GM21515 (cell line): Measurements from ENCODE around the gene ZIM2.

ENCODE experiments used
- ATAC-seq: cut with Tn5 transposase; IDR thresholded peaks from one replicate; pipeline ENCODE4 v1.9.1; 2021; ENCODE audit not compliant: unreplicated experiment

The ZIM2 gene

DNA sequence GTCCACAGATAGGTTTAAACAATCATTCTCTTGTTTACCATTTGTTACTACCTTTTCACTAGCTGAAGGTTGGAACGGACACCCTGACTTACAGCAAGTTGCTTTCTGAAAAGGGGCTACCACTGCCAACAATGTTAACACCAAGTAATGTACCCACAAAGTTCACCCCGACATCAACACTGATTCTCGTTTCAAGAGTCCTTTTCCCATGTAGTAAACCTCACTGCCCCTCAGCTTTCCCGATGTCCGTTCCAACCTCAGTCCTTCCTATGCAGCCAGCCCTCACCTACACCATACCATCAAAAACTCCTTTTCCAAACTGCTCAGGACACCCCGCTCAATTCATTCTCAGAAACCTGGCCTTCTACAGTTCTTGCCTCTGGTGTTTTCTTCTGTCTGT is 29.0 kb downstream of the ZIM2 start:
- ATAC-seq = no peak

DNA sequence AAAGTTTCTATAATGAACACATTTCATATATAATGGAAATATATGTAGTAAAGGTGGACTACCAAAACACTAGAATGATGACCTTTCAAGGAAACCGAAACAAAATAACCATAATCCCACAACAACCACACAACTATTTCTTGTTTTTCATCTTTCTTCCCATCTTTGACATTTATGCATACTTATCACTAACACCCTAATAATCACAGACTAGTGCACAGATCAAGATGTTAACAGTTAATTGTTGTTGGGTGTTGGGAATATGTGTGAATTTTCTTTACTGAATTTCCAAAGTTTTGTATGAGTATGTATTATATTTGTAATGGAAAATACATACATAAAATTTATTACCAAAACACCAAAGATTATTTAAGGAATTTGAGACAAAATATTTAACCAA is 30.3 kb downstream of the ZIM2 start:
- ATAC-seq = no peak

DNA sequence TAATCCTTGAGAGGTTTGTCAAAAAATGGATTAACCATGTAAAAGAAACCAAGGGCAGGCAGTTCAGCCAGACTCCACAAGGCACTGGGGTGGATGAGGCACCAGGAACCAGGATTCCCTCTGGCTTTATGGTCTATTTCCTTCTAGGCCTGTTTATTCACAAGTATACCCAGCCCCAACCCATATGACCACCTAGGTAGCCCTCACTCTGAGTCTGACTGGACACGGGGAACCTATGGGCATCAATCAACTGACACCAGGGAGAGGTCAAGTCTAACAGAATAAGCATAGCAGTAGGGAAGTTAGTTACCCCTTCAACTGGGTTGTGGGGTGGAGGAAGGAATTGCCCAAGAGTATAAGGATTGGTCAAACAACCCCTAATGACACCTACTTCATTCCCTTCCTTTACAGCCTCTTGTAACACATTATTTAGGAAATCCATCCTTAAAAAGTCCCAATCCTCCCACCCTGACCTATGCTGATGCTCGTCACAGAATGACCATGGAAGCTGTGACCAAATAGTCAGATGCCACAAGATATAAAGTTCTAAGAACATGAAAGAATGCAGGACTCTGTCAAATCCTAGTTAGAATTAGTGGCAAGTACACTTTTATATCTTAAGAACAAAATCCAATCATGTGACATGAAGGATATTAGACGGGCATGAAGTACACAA is 31.7 kb downstream of the ZIM2 start:
- ATAC-seq = no peak

- no peak for ATAC-seq
Observed at GRCh38 chr19:56806639-56807038, 33.9 kb downstream of the ZIM2 start.

DNA sequence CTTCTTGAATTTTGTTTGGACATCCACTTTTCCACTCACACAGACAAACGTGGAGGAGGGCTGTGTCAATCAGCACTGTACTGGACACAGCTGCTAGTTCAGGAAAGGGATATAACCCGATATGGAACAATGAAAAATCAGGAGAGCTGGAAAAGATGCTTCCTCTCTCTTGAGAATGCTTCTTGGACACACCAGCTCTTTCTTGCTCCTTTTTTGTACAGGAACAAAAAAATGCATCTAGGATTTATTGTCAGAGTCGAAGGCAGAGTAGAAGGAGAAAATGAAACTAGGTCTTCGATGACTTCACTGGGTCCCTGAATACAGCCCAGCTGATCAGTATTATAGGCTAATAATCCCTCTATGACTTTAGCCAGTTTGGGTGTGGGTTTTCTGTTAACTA is 62.2 kb downstream of the ZIM2 start:
- no peak for ATAC-seq

- ATAC-seq = no peak
Observed at GRCh38 chr19:56769650-56770049, 70.9 kb downstream of the ZIM2 start.

- ATAC-seq = no peak
Observed at GRCh38 chr19:56765137-56765536, 75.4 kb downstream of the ZIM2 start.

DNA sequence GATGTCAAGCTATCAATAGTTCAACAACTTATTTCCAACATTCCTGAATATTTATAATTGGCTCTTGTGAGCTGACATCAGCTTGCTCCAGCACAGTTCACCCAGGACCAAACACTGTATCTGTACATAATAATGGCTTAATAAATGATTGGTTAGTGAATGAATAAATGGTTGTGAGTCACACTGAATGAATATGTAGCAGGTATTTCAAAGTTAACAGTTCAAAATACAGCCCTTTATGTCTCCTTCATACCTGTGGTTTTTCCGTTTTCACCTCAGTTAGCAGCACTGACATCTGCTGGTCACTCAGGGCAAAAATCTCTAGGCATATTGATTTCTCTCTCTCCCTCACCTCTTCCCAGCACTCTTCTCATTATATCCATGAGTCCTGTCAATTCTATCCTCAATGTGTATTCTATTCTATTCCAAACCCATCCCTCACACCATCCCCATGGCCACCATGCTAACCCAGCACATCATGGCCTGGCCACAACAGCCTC is 76.3 kb downstream of the ZIM2 start:
- no peak for ATAC-seq

- ATAC-seq = no peak
Observed at GRCh38 chr19:56760842-56761241, 79.7 kb downstream of the ZIM2 start.

- ATAC-seq = no peak
Observed at GRCh38 chr19:56759531-56759930, 81.0 kb downstream of the ZIM2 start.

DNA sequence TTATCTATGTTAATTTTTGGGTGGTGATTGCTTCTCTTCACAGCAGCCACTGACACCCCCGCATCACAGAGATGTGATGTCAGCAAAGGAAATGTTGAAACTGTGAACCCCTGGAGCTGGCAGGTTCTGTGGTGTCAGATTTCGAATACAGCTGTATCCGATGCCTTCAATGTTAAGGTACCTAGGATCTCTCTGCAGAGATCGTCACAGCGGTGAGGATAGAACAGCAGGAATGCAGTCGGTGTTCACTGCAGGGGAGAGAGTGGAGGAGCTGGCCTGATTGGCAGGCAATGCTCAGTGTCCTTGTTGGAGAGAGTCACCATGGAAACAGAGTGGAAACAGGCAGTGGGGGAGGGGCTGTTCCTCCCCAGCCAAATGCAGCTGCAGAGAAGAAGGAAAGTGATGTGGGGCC is 89.4 kb downstream of the ZIM2 start:
- ATAC-seq = no peak

DNA sequence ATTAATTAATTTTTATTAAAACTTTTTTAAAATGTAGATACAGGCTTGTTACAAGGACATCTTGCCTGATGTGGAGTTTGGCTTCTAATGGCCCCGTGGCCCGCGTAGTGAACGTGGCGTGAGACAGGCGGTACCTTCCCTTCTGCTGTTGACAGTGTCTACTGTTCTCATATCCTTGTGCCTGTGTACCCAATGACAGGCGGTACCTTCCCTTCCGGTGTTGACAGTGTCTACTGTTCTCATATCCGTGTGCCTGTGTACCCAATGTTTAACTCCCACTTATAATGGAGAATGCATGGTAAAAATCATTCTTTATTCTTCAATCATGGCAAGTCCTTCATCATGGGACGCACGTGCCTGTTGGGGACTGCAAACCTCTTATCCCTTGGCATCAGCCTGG is 89.9 kb downstream of the ZIM2 start:
- no peak for ATAC-seq

DNA sequence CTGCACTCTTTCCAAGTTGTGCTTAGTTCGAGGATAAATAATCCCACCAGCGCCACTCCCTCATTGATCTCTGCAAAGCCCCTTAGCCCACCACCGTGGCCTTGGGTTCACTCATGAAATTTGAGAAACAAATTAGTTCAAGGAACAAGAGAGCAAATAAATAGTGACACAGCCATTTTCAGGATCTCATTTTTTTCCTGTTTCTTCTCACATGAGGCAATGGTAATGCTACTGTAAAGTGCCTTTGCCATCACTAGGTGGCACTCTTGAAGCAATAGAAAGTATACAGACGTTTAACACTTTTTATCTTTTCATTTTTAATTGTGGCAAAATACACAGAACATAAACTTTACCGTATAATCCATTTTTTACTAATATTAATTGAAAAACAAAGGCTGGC is 92.1 kb downstream of the ZIM2 start:
- ATAC-seq = no peak

GRCh38 chr19:56746367-56746766 is 94.2 kb downstream of the ZIM2 start:
- no peak for ATAC-seq

DNA sequence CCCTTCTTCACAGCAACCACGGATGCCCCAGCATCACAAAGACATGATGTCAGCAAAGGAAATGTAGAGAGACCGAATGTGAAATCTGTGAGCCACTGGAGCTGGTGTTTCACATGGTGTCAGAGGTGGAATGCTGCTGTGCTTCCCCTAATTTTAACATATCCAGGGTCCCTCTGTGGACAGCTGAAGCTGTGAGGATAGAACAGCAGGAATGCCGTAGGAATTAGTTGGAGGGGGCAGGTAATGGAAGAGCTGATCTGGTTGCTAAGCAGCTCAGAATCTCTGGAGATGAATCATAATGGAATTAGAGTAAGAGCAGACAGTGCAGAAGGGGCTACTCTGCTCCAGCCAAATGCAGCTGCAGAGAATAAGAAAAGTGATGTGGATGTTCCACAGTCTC is 100.0 kb downstream of the ZIM2 start:
- no peak for ATAC-seq

DNA sequence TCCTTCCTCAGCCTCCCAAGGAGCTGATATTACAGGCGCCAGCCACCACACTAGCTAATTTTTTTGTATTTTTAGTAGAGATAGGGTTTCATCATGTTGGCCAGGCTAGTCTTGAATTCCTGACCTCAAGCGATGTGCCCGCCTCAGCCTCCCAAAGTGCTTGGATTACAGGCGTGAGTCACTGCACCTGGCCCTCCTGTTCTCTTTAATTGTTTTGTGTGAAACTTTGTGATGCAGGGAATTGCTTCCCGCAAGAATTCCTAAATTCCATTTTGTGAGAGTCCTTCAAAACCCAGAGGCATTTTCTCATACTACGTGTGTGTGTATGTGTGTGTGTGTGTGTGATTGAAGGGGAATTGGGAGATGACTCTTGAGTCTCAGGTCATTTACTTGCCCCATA is 104.0 kb downstream of the ZIM2 start:
- ATAC-seq = no peak

- ATAC-seq = no peak
Observed at GRCh38 chr19:56732976-56733375, 107.5 kb downstream of the ZIM2 start.

GRCh38 chr19:56727677-56728076 is 112.8 kb downstream of the ZIM2 start:
- no peak for ATAC-seq

GRCh38 chr19:56725829-56726424 is 114.6 kb downstream of the ZIM2 start:
- ATAC-seq = no peak
